ENCODE data around the gene GIPC1.

GIPC1 gene

GRCh38 chr19:14530506-14530905, 34.6 kb upstream of the GIPC1 start:
- Histone ChIP-seq H3K4me1 (ENCODE audit: control insufficient read depth in 2 of 2, insufficient read depth in 2 of 2, low read length in 2 of 2) (peaks cover 0 to 7% of the 10 kb centered on the region in 2 donors), H3K27ac (ENCODE audit: low read depth in 2 of 2, low read length in 2 of 2) (peak overlapping the region in 1 of 2 donors; percentile 98), H3K9ac (ENCODE audit: low read depth in 1 of 2, low read length in 2 of 2) (peak overlapping the region; percentile 89 to 95), H3K27me3 (ENCODE audit: control insufficient read depth in 2 of 2, insufficient read depth in 2 of 2, low read length in 2 of 2) (no peaks in the 10 kb centered on the region), H3K4me3 (ENCODE audit: low read length in 2 of 2) (peak overlapping the region; percentile 91 to 97), H3K36me3 (ENCODE audit: control insufficient read depth in 2 of 2, insufficient read depth in 2 of 2, low read length in 2 of 2) (peaks cover 0 to 4% of the 10 kb centered on the region in 2 donors), H3K9me3 (ENCODE audit: control insufficient read depth in 2 of 2, low read length in 2 of 2) (no peaks in the 10 kb centered on the region)

- no peaks in the 10 kb centered on the region for H3K9me3 ChIP-seq (ENCODE audit: control insufficient read depth in 2 of 2, low read length in 2 of 2)
- peak overlapping the region; percentile 91 to 97 for H3K4me3 ChIP-seq (ENCODE audit: low read length in 2 of 2)
- peaks cover 0 to 4% of the 10 kb centered on the region in 2 donors for H3K36me3 ChIP-seq (ENCODE audit: control insufficient read depth in 2 of 2, insufficient read depth in 2 of 2, low read length in 2 of 2)
- H3K4me1 ChIP-seq (ENCODE audit: control insufficient read depth in 2 of 2, insufficient read depth in 2 of 2, low read length in 2 of 2) = peaks cover 0 to 7% of the 10 kb centered on the region in 2 donors
- H3K27me3 ChIP-seq (ENCODE audit: control insufficient read depth in 2 of 2, insufficient read depth in 2 of 2, low read length in 2 of 2) = no peaks in the 10 kb centered on the region
- peak overlapping the region; percentile 96 to 98 for H3K27ac ChIP-seq (ENCODE audit: low read depth in 2 of 2, low read length in 2 of 2)
- peak overlapping the region; percentile 89 to 95 for H3K9ac ChIP-seq (ENCODE audit: low read depth in 1 of 2, low read length in 2 of 2)
Measured at GRCh38 chr19:14530005-14530348, 34.0 kb upstream of the GIPC1 start.

GRCh38 chr19:14529254-14530004, 33.5 kb upstream of the GIPC1 start, which contains the start of gene TECR:
TECR (plus strand) TSS chr19:14529594; CDS start chr19:14529697, 103 bp downstream.
- Histone ChIP-seq H3K9ac (ENCODE audit: low read depth in 1 of 2, low read length in 2 of 2) (peak within 1 kb of the TSS; percentile 89 to 95), H3K4me1 (ENCODE audit: control insufficient read depth in 2 of 2, insufficient read depth in 2 of 2, low read length in 2 of 2) (peaks cover 0 to 7% of the 10 kb centered on the region in 2 donors)

GRCh38 chr19:14528419-14529253, 32.7 kb upstream of the GIPC1 start:
- peak overlapping the region; percentile 68 to 69 for H3K9ac ChIP-seq (ENCODE audit: low read depth in 1 of 2, low read length in 2 of 2)
- no peaks in the 10 kb centered on the region for H3K27me3 ChIP-seq (ENCODE audit: control insufficient read depth in 2 of 2, insufficient read depth in 2 of 2, low read length in 2 of 2)
- peaks cover 0 to 7% of the 10 kb centered on the region in 2 donors for H3K4me1 ChIP-seq (ENCODE audit: control insufficient read depth in 2 of 2, insufficient read depth in 2 of 2, low read length in 2 of 2)
- H3K36me3 ChIP-seq (ENCODE audit: control insufficient read depth in 2 of 2, insufficient read depth in 2 of 2, low read length in 2 of 2) = no peaks in the 10 kb centered on the region
- no peaks in the 10 kb centered on the region for H3K9me3 ChIP-seq (ENCODE audit: control insufficient read depth in 2 of 2, low read length in 2 of 2)
- peak overlapping the region; percentile 48 to 51 for H3K27ac ChIP-seq (ENCODE audit: low read depth in 2 of 2, low read length in 2 of 2)
- peak overlapping the region; percentile 85 to 90 for H3K4me3 ChIP-seq (ENCODE audit: low read length in 2 of 2)

More at GRCh38 chr19:14529254-14530004, 33.5 kb upstream of the GIPC1 start, which contains the start of gene TECR:
- Histone ChIP-seq H3K27ac (ENCODE audit: low read depth in 2 of 2, low read length in 2 of 2) (peak within 1 kb of the TSS; percentile 96 to 98), H3K27me3 (ENCODE audit: control insufficient read depth in 2 of 2, insufficient read depth in 2 of 2, low read length in 2 of 2) (no peaks in the 10 kb centered on the region), H3K36me3 (ENCODE audit: control insufficient read depth in 2 of 2, insufficient read depth in 2 of 2, low read length in 2 of 2) (no peaks in the 10 kb centered on the region), H3K4me3 (ENCODE audit: low read length in 2 of 2) (peak within 1 kb of the TSS; percentile 91 to 97), H3K9me3 (ENCODE audit: control insufficient read depth in 2 of 2, low read length in 2 of 2) (no peaks in the 10 kb centered on the region)

- no peaks in the 10 kb centered on the region for H3K36me3 ChIP-seq (ENCODE audit: control insufficient read depth in 2 of 2, insufficient read depth in 2 of 2, low read length in 2 of 2)
- no peaks in the 10 kb centered on the region for H3K27me3 ChIP-seq (ENCODE audit: control insufficient read depth in 2 of 2, insufficient read depth in 2 of 2, low read length in 2 of 2)
- H3K4me3 ChIP-seq (ENCODE audit: low read length in 2 of 2) = no peak overlapping the region
- peaks cover 0 to 2% of the 10 kb centered on the region in 2 donors for H3K4me1 ChIP-seq (ENCODE audit: control insufficient read depth in 2 of 2, insufficient read depth in 2 of 2, low read length in 2 of 2)
- no peaks in the 10 kb centered on the region for H3K9me3 ChIP-seq (ENCODE audit: control insufficient read depth in 2 of 2, low read length in 2 of 2)
- H3K9ac ChIP-seq (ENCODE audit: low read depth in 1 of 2, low read length in 2 of 2) = no peak overlapping the region
- no peak overlapping the region for H3K27ac ChIP-seq (ENCODE audit: low read depth in 2 of 2, low read length in 2 of 2)
Measured at GRCh38 chr19:14526423-14526822, 30.5 kb upstream of the GIPC1 start.

- Histone ChIP-seq H3K36me3 (ENCODE audit: control insufficient read depth in 2 of 2, insufficient read depth in 2 of 2, low read length in 2 of 2) (no peaks in the 10 kb centered on the region), H3K27ac (ENCODE audit: low read depth in 2 of 2, low read length in 2 of 2) (no peak overlapping the region), H3K9ac (ENCODE audit: low read depth in 1 of 2, low read length in 2 of 2) (no peak overlapping the region), H3K4me1 (ENCODE audit: control insufficient read depth in 2 of 2, insufficient read depth in 2 of 2, low read length in 2 of 2) (peaks cover 0 to under 1% of the 10 kb centered on the region in 2 donors), H3K27me3 (ENCODE audit: control insufficient read depth in 2 of 2, insufficient read depth in 2 of 2, low read length in 2 of 2) (no peaks in the 10 kb centered on the region), H3K4me3 (ENCODE audit: low read length in 2 of 2) (no peak overlapping the region), H3K9me3 (ENCODE audit: control insufficient read depth in 2 of 2, low read length in 2 of 2) (no peaks in the 10 kb centered on the region)
Measured at GRCh38 chr19:14525729-14526128, 29.8 kb upstream of the GIPC1 start.

- Histone ChIP-seq H3K4me1 (ENCODE audit: control insufficient read depth in 2 of 2, insufficient read depth in 2 of 2, low read length in 2 of 2) (peaks cover 22% of the 10 kb centered on the region in 2 donors), H3K9ac (ENCODE audit: low read depth in 1 of 2, low read length in 2 of 2) (no peak overlapping the region), H3K27me3 (ENCODE audit: control insufficient read depth in 2 of 2, insufficient read depth in 2 of 2, low read length in 2 of 2) (no peaks in the 10 kb centered on the region), H3K9me3 (ENCODE audit: control insufficient read depth in 2 of 2, low read length in 2 of 2) (no peaks in the 10 kb centered on the region), H3K36me3 (ENCODE audit: control insufficient read depth in 2 of 2, insufficient read depth in 2 of 2, low read length in 2 of 2) (peaks cover 8 to 12% of the 10 kb centered on the region in 2 donors), H3K4me3 (ENCODE audit: low read length in 2 of 2) (no peak overlapping the region), H3K27ac (ENCODE audit: low read depth in 2 of 2, low read length in 2 of 2) (no peak overlapping the region)
Measured at GRCh38 chr19:14520543-14520942, 24.6 kb upstream of the GIPC1 start.

- H3K9ac ChIP-seq (ENCODE audit: low read depth in 1 of 2, low read length in 2 of 2) = no peak overlapping the region
- no peaks in the 10 kb centered on the region for H3K27me3 ChIP-seq (ENCODE audit: control insufficient read depth in 2 of 2, insufficient read depth in 2 of 2, low read length in 2 of 2)
- peaks cover 14 to 18% of the 10 kb centered on the region in 2 donors for H3K36me3 ChIP-seq (ENCODE audit: control insufficient read depth in 2 of 2, insufficient read depth in 2 of 2, low read length in 2 of 2)
- peaks cover 28% of the 10 kb centered on the region in 2 donors for H3K4me1 ChIP-seq (ENCODE audit: control insufficient read depth in 2 of 2, insufficient read depth in 2 of 2, low read length in 2 of 2)
- H3K4me3 ChIP-seq (ENCODE audit: low read length in 2 of 2) = no peak overlapping the region
- H3K9me3 ChIP-seq (ENCODE audit: control insufficient read depth in 2 of 2, low read length in 2 of 2) = no peaks in the 10 kb centered on the region
- H3K27ac ChIP-seq (ENCODE audit: low read depth in 2 of 2, low read length in 2 of 2) = peak overlapping the region; percentile 5 to 66
Measured at GRCh38 chr19:14519860-14520407, 24.0 kb upstream of the GIPC1 start.

GRCh38 chr19:14519245-14519859, 23.4 kb upstream of the GIPC1 start:
- H3K4me1 ChIP-seq (ENCODE audit: control insufficient read depth in 2 of 2, insufficient read depth in 2 of 2, low read length in 2 of 2) = peaks cover 28 to 31% of the 10 kb centered on the region in 2 donors
- H3K9ac ChIP-seq (ENCODE audit: low read depth in 1 of 2, low read length in 2 of 2) = peak overlapping the region in 1 of 2 donors; percentile 80
- H3K36me3 ChIP-seq (ENCODE audit: control insufficient read depth in 2 of 2, insufficient read depth in 2 of 2, low read length in 2 of 2) = peaks cover 20 to 24% of the 10 kb centered on the region in 2 donors
- H3K27ac ChIP-seq (ENCODE audit: low read depth in 2 of 2, low read length in 2 of 2) = peak overlapping the region; percentile 95 to 97
- H3K27me3 ChIP-seq (ENCODE audit: control insufficient read depth in 2 of 2, insufficient read depth in 2 of 2, low read length in 2 of 2) = no peaks in the 10 kb centered on the region
- H3K4me3 ChIP-seq (ENCODE audit: low read length in 2 of 2) = no peak overlapping the region
- H3K9me3 ChIP-seq (ENCODE audit: control insufficient read depth in 2 of 2, low read length in 2 of 2) = no peaks in the 10 kb centered on the region

Measured in mucosa of rectum (tissue), 2 donors.